Adrenal gland (tissue), 12 donors: Measurements from ENCODE around the gene PTPN7. TPM values are rescaled to one million over a fixed set of nuclear protein-coding genes. Genes with fewer than 3 reads are reported as not detected.

Experiments used
- DNase-seq, 7 donors: peaks; one replicate each; pipeline ENCODE4 v3.0.0-alpha.2; 2019 to 2020
- H3K27ac ChIP-seq, 5 donors: fragments of 200-600 bp; sonication (generic) in 4 of 5; 1 replicate in 3 of 5; 2 replicates in 2 of 5; pipeline versions ENCODE4 v1.5.1 to v1.8.0; 2016 to 2020; ENCODE audit warnings: mild to moderate bottlenecking in 1 of 5
- H3K27me3 ChIP-seq: fragments of 200-600 bp; 2 replicates; pipeline ENCODE4 v1.8.0; 2021
- H3K36me3 ChIP-seq, 2 donors: fragments of 200-600 bp; replicated peaks in 1 of 2; 1 replicate in 1 of 2; 2 replicates in 1 of 2; pipeline versions ENCODE4 v1.5.1 to v1.8.0; 2018 to 2022
- H3K4me1 ChIP-seq, 2 donors: fragments of 200-600 bp; replicated peaks in 1 of 2; 1 replicate in 1 of 2; 2 replicates in 1 of 2; pipeline versions ENCODE4 v1.5.1 to v1.8.0; 2018 to 2021
- H3K4me3 ChIP-seq, 4 donors: fragments of 200-600 bp; sonication (generic) in 3 of 4; one replicate each; pipeline ENCODE4 v1.5.1; 2016 to 2018
- H3K9me3 ChIP-seq, 3 donors: fragments of 200-600 bp; sonication (generic) in 1 of 3; replicated peaks in 1 of 3; 1 replicate in 2 of 3; 2 replicates in 1 of 3; pipeline versions ENCODE4 v1.5.1 to v1.8.0; 2016 to 2021
- CTCF ChIP-seq, 6 experiments: fragments of 450-650 bp in 4 of 6; fragments of 200-600 bp in 2 of 6; sonication (generic) in 1 of 6; IDR thresholded peaks; 1 replicate in 5 of 6; 2 replicates in 1 of 6; pipeline versions ENCODE4 v1.5.1 to v1.8.0; 2016 to 2021; ENCODE audit warnings: antibody characterized with exemption in 6 of 6, mild to moderate bottlenecking in 2 of 6, moderate library complexity in 1 of 6
- POLR2A ChIP-seq, 2 donors: fragments of 450-650 bp; IDR thresholded peaks; one replicate each; pipeline ENCODE4 v1.6.1; 2017; ENCODE audit warnings: antibody characterized with exemption in 2 of 2, mild to moderate bottlenecking in 2 of 2, moderate library complexity in 1 of 2
- WGBS, 4 donors: extraction: QIAGEN DNeasy Blood & Tissue Kit in 2 of 4; methylation state at CpG; one replicate each; pipeline versions ENCODE4 v1.1.5 to v1.1.7; 2013 to 2017; 5-methylcytosine and 5-hydroxymethylcytosine counted together
- intact Hi-C, 2 donors: fragments of 100-400 bp; cut with DNase I; formaldehyde crosslinking; loops; one replicate each; pipeline versions ENCODE4 v1.14.1 to v1.15.0; 2022 to 2023
- polyA plus RNA-seq, 3 donors: library from polyadenylated mRNA; stranded (reverse); fragments of 200-250 nt in 2 of 3; fragments of 350-450 nt in 1 of 3; fragmentation: Illumina TruSeq in 1 of 3; extraction: RNeasy Lipid Tissue Mini Kit (QIAGEN cat#74804) in 1 of 3; gene quantifications; one replicate each; pipeline ENCODE4 v1.2.3, GENCODE V29; 2013 to 2014
- total RNA-seq, 9 donors: library from RNA; depleted of rRNA in 4 of 9; stranded (reverse); fragments of >200 nt in 4 of 9; fragments of 120-200 nt in 1 of 9; fragmentation: NEBNext Ultra II Directional in 1 of 9; extraction: Animal tissue kit (Norgen Biotek cat#: 25700) in 1 of 9; gene quantifications; one replicate each; pipeline versions ENCODE4 v1.1.0 to v1.2.4, GENCODE V29; 2013 to 2023
- donor health status: healthy with polysubstance abuse.
- donor health status: Bipolar disorder and iron deficiency.
- donor health status: DM: yes; HTN: yes; CAD: no.
- donor health status: DM: no; HTN: no; CAD: no.
- donor health status: DM: no; HTN: no; CAD: no.
- donor health status: DM: yes; HTN: yes; CAD: no.

PTPN7 gene
- total and polyA plus RNA-seq, 12 donors = 2.5 to 45.4 (median 17.1) TPM

GRCh38 chr1:202179828-202180750 is 19.7 kb upstream of the PTPN7 start:
- no peak for DNase-seq
- peaks cover 4% of the 10 kb centered on the region for H3K27me3 ChIP-seq
- no peak overlapping the region for H3K27ac ChIP-seq
- no peak for TF ChIP-seq CTCF (IDR thresholded peaks at IDR 0.05)
- TF ChIP-seq POLR2A (IDR thresholded peaks at IDR 0.05) = no peak
- no peaks in the 10 kb centered on the region for H3K36me3 ChIP-seq
- H3K4me3 ChIP-seq = no peak overlapping the region
- WGBS, 4 donors = 65 to 86% (median 78%) methylated on average over 16 to 19 of the region's 19 CpGs
- peaks cover 0 to 3% of the 10 kb centered on the region in 2 donors for H3K4me1 ChIP-seq
- H3K9me3 ChIP-seq = no peaks in the 10 kb centered on the region
- intact Hi-C loops = loop anchor here in 1 of 2 donors (10.0 kb wide), 1 partner anchor 535 kb away; the partner anchor contains the start of gene SYT2

GRCh38 chr1:202176949-202177927 is 16.8 kb upstream of the PTPN7 start:
- intact Hi-C loops = no loop called here
- no peak overlapping the region for H3K27ac ChIP-seq
- DNase-seq = no peak
- no peak for TF ChIP-seq CTCF (IDR thresholded peaks at IDR 0.05)
- TF ChIP-seq POLR2A (IDR thresholded peaks at IDR 0.05) = no peak
- WGBS, 4 donors = 88 to 95% (median 92%) methylated on average over 14 to 29 of the region's 29 CpGs
- H3K4me3 ChIP-seq = no peak overlapping the region
- no peaks in the 10 kb centered on the region for H3K36me3 ChIP-seq
- no peaks in the 10 kb centered on the region for H3K9me3 ChIP-seq
- H3K4me1 ChIP-seq = no peaks in the 10 kb centered on the region
- H3K27me3 ChIP-seq = peaks cover 4% of the 10 kb centered on the region

GRCh38 chr1:202173993-202174392 is 13.6 kb upstream of the PTPN7 start:
- Histone ChIP-seq H3K4me3 (no peak overlapping the region), H3K27me3 (no peaks in the 10 kb centered on the region), H3K27ac (no peak overlapping the region), H3K36me3 (no peaks in the 10 kb centered on the region), H3K4me1 (no peaks in the 10 kb centered on the region), H3K9me3 (no peaks in the 10 kb centered on the region)
- DNase-seq = no peak
- WGBS, 4 donors = 85 to 96% (median 93%) methylated on average over 7 of the region's 7 CpGs
- TF ChIP-seq POLR2A (IDR thresholded peaks at IDR 0.05) (no peak), CTCF (IDR thresholded peaks at IDR 0.05) (no peak)
- intact Hi-C loops = no loop called here

- H3K36me3 ChIP-seq = no peaks in the 10 kb centered on the region
- intact Hi-C loops = no loop called here
- peak in 1 of 7 donors; percentile 22 for DNase-seq
- no peaks in the 10 kb centered on the region for H3K27me3 ChIP-seq
- no peaks in the 10 kb centered on the region for H3K4me1 ChIP-seq
- no peak overlapping the region for H3K4me3 ChIP-seq
- WGBS, 4 donors = 82 to 93% (median 90%) methylated on average over 5 of the region's 5 CpGs; no CpG with 5 or more reads in 1 of the 4 donors
- H3K27ac ChIP-seq = no peak overlapping the region
- TF ChIP-seq CTCF (IDR thresholded peaks at IDR 0.05) (no peak), POLR2A (IDR thresholded peaks at IDR 0.05) (no peak)
- no peaks in the 10 kb centered on the region for H3K9me3 ChIP-seq
These were observed 11.6 kb upstream of the PTPN7 start for GRCh38 chr1:202172015-202172355.
